ENCODE measurements around the gene UNC13D.
"Not testable (repeated sequence)": the region's sequence is repeated elsewhere in the genome, so short reads cannot be mapped to it uniquely, and the experiment has no call there.

UNC13D gene

DNA sequence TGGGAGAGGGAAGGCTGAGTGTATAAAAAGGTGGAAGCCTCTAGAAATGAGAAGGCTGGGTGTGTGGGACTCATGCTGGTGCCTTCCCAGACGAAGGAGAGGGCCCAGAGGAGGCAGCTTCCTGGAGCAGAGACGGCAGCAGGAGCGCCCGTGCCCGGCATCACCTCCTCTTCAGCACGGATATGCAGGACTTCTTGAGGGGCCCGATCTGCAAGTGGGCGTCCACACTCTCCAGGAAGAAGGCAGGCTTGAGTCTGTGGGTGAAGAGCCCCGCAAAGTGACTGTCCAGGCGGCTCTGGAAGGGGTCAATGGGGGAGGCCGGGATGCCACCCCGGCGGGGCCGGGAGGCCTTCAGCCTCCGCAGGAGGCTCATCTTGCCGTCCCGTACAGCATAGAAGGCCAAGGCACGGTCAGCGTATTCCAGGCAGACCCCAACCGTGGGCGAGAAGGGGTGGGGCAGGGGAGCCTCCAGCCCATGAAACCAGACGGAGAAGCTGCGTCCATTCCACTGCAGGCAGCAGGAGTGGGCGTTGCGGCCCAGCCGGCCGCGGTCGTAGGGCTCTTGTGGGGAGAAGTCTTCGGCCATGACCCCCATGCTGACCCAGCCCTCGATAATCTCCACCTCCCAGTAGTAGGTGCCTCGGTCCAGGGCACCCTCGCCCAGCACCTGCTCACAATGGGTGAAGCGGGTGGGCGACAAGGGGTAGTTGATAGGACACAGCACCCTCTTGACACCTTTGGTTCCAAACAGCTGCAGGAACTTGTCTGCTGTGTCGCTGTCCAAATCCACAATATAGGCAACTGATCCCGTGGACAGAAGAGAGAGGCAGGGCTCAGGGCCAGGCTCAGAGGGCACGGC lies 30.3 kb upstream of the UNC13D start:
- DNase-seq, result no peak

DNA sequence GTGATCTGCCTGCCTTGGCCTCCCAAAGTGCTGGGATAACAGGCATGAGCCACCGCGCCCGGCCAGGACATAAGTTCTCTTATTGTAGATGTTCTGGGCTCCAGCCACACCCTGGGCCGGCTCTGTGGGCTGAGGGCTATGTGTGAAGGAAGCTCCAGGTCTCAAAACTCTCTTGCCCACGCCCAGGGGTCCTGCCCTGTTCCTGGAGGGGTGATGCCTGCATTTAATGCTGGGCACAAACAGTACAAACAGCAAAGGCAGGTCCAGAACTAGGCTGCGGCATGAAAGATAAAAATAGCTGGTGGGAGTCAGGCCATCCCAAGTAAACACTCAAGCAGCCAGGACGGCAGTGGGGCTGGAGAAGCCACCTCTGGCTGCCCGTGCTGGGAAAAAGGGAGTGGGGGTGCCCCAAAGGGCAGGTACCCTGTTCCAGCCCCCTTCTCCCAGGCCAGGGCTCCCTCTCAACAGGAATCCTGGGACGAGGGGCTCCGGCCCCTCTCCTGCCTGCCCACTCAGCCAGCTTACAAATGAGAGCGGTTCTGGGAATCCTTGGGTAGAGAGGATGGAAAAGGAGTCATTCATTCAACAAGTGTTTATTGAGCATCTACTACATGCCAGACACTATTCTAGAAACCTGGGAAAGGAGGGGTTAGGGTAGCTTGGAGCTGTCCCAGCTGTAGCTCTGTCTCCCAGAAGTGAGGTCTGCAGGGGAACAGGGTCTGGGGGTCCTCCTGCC lies 29.6 kb upstream of the UNC13D start:
- DNase-seq, result no peak

DNA sequence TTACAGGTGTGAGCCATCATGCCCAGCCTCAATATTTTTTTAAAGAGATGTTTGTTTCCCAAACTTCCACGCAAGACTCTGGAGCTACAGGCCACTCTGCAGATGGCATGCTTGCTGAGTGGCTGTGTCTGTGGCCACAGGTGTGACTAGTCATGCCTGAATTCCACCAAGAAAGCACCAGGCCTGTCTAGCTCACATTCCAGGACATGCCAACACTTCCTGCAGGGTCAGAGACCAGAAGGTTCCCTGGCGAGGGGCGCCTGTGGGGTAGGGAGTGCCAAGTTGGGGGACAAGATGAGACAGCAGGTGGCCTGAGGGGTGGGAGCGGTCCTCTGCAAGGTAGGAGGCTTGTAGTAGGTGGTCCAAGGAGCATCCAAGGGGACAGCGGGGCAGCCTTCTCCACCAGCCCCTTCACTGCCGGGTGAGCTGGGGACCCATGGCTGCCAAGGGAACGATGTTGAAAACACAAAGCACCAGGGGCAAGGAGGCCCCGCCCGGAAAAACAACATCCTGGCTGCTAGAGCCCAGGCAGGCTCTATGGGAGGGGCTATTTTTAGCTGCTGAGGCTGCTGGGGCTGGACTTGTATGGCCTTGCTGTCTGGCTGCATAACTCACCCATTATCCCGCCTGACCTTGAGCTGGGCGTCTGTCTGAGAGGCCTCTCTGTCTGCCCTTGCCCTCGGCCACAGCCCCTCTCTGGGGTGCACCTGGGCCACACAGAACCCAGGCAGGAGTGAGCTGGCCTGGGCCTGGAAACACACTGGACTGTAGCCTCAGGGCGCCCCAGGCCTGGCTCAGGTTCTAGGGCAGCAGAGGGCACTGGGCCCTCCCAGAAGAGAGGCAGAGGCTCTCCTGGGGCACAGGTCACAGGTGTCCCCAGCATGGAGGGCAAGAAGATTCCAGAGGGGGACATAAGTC lies 28.5 kb upstream of the UNC13D start:
- DNase-seq, result no peak

DNA sequence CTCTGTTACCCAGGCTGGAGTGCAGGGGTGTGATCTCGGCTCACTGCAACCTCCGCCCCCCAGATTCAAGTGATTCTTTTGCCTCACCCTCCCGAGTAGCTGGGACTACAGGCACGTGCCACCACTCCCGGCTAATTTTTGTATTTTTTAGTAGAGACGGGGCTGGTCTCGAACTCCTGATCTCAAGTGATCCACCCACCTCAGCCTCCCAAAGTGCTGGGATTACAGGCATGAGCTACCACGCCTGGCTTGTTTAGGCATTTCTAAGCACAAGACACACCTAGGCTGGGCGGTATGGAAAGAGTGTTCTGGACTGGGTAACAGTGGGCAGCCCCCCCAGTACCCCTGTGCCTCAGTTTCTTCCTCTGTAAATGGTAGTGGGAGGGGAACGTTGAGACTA lies 26.0 kb upstream of the UNC13D start:
- not testable (repeated sequence) for DNase-seq

- DNase-seq, result no peak
Observed at GRCh38 chr17:75869282-75870141, 25.3 kb upstream of the UNC13D start.

DNA sequence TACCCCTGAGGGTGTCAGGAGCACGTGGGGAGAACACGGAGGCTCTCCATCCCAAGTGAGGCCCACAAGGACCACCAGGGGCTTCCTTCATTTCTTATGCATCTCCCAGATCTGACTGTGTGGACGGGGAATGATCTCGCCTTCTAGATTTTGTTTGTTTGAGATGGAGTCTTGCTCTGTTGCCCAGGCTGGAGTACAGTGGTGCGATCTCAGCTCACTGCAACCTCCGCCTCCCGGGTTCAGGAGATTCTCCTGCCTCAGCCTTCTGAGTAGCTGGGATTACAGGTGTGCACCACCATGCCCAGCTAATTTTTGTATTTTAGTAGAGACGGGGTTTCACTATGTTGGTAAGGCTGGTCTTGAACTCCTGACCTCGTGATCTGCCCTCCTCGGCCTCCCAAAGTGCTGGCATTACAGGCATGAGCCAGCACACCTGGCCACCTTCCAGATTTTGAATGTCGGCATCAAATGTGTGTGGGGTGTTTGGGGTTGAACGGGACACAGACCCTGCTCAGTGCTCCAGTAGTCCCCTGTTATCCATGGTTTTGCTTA lies 24.6 kb upstream of the UNC13D start:
- DNase-seq, result not testable (repeated sequence)

DNA sequence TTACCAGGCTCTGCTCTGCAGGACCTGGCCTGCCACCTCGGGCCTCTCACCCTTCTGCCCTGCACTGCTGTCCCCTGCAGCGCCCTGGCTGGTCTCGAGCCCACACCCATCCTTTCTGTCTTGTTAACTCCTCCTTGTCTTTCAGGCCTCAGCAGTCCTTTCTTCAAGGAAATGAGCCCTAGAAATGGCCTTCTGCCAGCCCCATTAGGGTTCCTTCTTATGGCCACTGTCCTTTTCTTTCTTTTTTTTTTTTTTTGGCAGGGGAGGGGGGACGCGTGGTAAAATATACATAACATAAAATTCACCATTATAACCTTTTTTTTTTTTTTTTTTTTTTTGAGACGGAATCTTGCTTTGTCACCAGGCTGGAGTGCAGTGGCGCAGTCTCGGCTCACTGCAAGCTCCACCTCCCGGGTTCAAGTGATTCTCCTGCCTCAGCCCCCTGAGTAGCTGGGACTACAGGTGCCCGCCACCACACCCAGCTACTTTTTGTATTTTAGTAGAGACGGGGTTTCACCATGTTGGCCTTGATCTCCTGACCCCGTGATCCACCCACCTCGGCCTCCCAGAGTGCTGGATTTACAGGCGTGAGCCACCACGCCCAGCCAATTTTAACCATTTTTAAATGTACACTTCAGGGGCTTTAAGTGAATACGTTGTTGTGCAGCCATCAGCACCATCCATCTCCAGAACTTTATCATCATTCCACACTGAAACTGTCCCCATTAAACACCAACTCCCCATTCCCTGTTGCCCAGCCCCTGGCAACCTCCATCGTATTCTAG lies 21.4 kb upstream of the UNC13D start:
- not testable (repeated sequence) for DNase-seq

DNA sequence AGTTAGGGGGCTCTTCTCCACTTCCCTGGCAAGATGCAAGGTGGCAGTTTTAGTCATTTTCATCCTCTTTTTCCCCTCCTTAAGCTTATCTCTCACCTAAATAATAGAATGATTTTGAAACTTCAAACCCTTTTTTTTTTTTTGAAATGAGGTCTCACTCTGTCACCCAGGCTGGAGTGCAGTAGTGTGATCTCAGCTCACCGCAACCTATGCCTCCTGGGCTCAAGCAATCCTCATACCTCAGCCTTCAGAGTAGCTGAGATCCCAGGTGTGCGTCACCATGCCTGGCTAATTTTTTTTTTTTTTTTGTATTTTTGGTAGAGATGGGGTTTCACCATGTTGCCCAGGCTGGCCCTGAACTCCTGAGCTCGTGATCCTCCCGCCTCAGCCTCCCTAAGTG lies 20.7 kb upstream of the UNC13D start:
- not testable (repeated sequence) for DNase-seq

- no peak for DNase-seq
Observed at GRCh38 chr17:75864448-75864871, 20.3 kb upstream of the UNC13D start.

GRCh38 chr17:75861927-75862317 lies 17.7 kb upstream of the UNC13D start:
- DNase-seq, result no peak

- not testable (repeated sequence) for DNase-seq
Observed at GRCh38 chr17:75859358-75859757, 15.2 kb upstream of the UNC13D start.

- peak; percentile 23 to 28 for DNase-seq
Observed at GRCh38 chr17:75856062-75856756, 12.0 kb upstream of the UNC13D start.

GRCh38 chr17:75855310-75856061 lies 11.3 kb upstream of the UNC13D start, which contains the start of gene WBP2:
Gene WBP2, minus strand, starts transcription at chr17:75855335. Its CDS starts 38 bp downstream, at chr17:75855297.
- DNase-seq, result peak; percentile 100

DNA sequence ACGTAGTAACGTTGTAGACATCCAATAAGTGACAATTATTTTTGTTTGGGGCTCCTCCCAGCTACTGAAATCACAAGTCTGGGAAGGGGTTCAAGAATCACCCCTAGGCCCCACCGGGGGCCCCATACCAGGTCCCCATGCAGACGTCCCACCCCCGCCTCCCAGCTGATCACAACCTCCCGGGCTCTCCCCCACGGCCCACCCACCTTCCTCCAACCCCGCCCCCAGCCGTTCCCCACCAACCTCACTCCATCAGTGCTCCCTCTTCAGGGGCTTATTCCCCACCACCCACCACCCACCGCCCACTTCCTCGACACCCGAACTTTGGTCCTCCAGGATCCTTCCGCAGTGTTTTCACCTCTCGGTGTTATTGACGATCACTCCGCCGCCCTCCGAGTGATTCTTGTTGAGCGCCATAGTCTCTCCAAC lies 10.7 kb upstream of the UNC13D start:
- no peak for DNase-seq

DNA sequence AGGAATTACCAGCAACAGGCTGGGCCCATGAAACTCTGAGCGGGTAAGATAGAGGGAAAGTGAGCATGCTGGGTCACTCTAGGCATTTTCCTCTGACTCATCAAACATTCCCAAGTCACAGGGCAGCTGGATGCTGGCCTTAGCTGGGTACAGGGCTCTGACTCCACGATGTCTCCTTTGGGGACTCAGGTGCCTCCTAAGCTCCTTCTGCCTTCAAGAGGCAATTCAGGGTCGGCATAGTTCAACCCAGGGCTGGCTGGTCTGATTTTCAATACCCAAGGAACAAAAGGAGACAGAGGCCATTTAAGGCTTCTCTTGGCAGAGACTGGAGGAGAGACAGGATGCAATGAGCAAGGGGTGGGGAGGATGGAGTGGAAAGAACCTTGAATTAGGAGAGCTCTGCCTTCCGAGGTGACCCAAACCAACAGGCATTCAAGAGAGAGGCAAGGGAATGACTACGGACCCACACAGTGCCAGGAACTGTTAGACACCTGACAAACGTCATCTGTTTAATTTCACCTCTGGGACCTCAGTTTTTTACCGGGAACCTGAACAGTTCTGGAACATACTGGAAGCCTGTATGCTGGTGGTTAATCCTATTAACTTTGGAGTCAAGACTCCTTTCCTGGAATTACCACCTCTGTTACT lies 10.0 kb upstream of the UNC13D start:
- no peak for DNase-seq

GRCh38 chr17:75853433-75853832 lies 9.2 kb upstream of the UNC13D start:
- DNase-seq, result no peak

DNA sequence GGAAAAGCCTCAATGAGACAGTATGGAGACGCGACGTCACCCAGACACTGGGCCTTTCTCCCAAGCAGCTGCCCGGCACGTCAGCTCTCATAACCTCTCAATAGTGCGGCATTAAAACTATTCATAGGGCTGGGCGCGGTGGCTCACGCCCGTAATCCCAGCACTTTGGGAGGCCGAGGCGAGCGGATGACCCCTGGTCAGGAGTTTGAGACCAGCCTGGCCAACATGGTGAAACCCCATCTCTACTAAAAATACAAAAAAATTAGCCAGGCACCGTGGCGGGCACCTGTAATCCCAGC lies 7.4 kb upstream of the UNC13D start:
- DNase-seq, result not testable (repeated sequence)

GRCh38 chr17:75850928-75851692 lies 6.9 kb upstream of the UNC13D start:
- no peak for DNase-seq
